HL-60/S4 (cell line): ENCODE results near the gene CEP83.
"Not testable (repeated sequence)": the region's sequence is repeated elsewhere in the genome, so short reads cannot be mapped to it uniquely, and the experiment has no call there.

Experiments used
- in situ Hi-C: fragments of 300-500 bp; cut with MboI; formaldehyde crosslinking; loops from 2 replicates; pipeline ENCODE4 v1.14.3; 2022; ENCODE audit warnings: low sequenced_read_pairs

The CEP83 gene

DNA sequence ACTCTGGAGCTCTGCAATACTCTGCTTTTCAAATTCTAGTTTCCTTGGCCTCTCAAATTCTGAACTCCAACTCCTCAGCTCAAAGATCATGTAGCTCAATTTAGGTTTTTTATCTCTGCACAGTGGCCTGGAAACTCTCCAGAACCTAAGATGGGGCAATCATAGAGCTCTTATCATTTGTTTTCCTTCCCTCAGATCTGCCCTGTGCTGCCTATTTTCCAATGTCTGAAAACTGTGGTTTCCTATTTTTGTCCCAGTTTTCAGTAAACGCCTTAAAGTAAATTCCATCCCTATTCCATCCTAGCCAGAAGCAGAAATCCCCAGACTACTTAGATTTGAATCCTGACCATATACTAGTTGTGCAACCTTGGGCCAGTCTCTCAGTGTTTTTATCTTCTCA is 73.2 kb downstream of the CEP83 start:
- in situ Hi-C loops, result no loop called here

- in situ Hi-C loops, result no loop called here
Observed at GRCh38 chr12:94384030-94384429, 75.6 kb downstream of the CEP83 start.

DNA sequence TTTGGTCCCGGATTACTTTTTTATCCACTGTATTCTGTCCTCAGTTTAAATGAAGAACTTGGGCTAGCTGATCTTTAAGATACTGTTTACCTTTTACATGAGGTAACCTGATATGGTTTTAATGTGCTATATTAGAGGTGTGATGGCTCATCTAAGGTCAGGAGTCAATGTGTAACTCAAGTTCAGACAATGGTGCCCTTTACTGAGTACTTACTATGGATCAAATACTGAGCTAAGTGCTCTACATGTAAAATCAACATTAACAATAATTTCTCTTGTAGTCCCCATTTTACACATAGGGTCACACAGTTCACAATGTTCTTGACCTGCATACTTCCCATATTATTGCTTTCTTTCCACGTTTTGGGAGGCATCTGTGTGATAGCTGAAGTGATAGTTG is 79.2 kb downstream of the CEP83 start:
- in situ Hi-C loops, result no loop called here

DNA sequence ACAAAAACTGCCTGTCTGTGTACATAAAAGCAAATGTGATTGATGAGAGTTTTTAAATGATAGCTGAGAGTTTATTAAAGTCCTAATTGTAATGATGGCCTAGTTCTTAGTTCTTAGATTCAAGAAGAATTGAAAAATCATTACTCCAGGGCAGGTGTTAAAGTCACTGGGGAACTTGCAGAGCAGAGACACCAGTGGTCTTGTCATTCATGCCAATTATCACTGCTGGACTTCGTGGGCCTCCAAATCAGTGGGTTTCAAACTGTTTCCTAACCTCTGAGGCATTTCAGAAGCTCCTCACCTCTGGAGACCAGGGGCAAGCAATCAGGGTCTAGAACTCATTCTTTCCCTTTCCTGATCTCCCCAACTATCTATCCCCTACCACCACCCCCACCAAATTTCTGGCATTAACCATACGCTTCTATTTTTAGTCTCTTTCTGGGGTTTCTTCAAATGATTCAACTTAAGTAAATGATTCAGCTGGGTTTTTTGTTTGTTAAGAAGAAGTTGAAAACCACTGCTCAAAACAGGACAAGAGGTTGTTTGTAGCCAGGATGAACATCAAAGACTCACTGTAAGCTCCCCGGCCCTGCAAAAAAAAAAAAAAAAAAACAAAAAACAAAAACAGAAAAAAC is 80.1 kb downstream of the CEP83 start:
- in situ Hi-C loops, result no loop called here

DNA sequence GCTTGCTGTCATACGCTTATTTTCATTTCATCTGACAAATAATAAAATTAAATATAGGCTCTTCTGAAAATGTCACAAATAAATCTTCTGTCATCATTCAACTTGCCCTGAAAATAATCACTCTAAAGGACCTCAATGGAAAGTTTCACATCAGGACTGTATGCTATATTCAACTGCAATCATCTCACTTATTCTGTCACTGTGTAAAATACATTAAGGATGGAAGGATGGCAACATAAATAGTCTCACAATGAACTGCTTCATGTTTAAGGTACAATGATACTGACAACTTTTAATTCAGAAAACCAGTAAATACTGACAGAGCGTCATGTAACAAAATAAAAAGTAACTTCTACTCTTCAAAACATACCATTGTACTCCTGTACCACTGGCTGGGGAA is 82.1 kb downstream of the CEP83 start:
- in situ Hi-C loops, result no loop called here

GRCh38 chr12:94374124-94374523 is 85.5 kb downstream of the CEP83 start:
- in situ Hi-C loops, result no loop called here

GRCh38 chr12:94372461-94372860 is 87.2 kb downstream of the CEP83 start:
- in situ Hi-C loops, result no loop called here

GRCh38 chr12:94362653-94363052 is 97.0 kb downstream of the CEP83 start:
- in situ Hi-C loops, result no loop called here

DNA sequence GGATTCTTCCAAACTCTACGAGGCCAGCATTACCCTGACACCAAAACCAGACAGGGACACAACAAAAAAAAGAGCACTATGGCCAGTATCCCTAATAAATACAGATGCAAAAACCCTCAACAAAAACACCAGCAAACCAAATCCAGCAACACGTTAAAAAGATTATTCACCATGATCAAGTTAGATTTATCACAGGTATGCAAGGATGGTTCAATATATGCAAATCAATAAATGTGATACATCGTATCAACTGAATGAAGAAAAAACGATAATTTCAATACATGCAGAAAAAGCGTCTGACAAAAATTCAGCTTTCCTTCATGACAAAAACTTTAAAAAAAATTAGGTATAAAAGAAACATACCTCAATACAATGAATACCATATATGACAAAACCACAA is 99.9 kb downstream of the CEP83 start:
- in situ Hi-C loops, result no loop called here

GRCh38 chr12:94353130-94353529 is 106.5 kb downstream of the CEP83 start:
- in situ Hi-C loops, result no loop called here

GRCh38 chr12:94340573-94340972 is 119.1 kb downstream of the CEP83 start:
- in situ Hi-C loops, result no loop called here

GRCh38 chr12:94338006-94338794 is 121.5 kb downstream of the CEP83 start:
- in situ Hi-C loops, result no loop called here

DNA sequence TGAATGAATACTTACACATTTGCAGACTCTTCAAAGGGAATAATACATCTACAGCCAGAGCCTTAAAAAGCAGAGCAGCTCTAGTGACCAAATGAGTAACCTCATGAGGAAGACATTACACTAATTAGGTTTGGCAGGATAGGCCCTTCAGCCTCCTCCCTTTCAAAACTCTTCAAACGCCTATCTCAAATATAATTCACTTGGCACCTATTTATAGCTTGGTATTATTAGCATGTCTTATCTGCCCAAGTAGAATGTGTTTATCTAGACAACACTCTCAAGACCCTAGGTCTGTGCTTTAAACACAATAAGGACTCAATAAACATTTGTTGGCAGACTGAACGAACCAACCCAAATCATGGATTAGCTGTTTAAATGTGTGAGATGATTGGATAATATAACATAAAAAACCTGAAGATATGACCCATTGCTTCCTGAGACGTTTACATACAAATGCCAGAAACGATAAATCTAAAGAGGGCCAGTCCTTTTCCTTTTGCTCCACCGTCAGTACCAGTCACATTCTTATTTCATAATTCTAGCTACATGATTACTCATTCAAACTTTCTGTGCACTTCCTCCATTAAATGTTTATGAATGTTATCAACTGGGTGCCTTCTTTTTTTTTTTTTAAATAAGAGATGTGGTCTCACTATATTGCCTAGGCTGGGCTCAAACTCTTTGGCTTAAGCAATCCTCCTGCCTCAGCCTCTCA is 123.3 kb downstream of the CEP83 start:
- in situ Hi-C loops, result no loop called here

DNA sequence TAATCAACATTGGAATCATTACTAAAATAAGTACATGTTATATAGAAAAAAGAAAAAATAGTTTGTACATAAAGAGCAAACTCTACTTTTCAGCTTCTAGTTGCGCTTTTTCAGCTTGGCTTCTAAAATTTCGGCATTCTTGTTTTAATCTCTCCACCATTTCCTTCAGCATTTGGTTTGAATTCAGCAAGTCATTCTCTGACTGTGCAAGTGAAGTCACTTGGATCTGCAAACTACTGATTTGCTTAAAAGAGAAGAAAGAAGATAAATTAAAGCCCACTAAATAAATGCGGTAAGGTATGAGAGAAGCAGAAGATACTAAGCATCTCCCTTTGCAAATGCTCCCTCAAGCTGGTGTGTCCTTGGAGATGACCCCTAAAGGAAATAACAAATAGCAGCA is 126.3 kb downstream of the CEP83 start:
- in situ Hi-C loops, result no loop called here

GRCh38 chr12:94329366-94329765 is 130.3 kb downstream of the CEP83 start:
- in situ Hi-C loops, result no loop called here

DNA sequence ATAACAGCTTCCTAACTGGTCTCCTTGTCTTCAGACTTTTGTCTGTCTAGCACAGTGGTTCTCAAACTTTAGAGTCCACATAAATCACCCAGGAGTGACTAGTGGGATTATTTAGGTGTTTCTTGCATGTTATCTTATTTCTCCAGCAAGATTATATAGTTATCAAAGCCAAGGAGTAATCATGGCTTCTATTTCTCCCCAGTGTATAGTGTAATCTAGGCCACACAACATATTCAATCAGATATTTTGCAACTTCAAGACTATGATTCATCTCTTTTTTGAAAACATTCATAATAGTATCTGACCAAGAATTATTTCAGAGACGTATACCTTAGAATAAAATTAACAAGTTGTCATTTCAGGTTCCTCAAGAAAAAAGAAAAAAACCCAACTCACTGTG is 131.9 kb downstream of the CEP83 start:
- in situ Hi-C loops, result no loop called here

DNA sequence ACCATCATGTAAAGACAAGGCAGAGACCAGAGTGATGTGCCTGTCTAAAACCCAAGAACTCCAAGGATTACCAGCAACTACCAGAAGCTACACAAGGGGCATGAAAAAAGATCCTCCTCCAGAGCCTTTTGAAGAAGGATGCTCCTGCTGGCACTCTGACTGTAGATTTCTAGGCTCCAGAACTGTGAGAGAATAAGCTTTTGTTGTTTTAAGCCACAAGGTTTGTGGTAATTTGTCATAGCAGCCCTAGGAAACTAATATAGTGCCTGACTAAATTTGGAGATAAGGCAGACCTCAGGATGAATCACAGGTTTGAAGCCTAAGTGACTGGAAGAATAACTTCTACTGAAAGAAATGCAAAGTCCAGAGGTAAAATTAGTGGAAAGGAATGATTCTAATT is 132.9 kb downstream of the CEP83 start:
- in situ Hi-C loops, result no loop called here

- in situ Hi-C loops, result no loop called here
Observed at GRCh38 chr12:94326234-94326633, 133.4 kb downstream of the CEP83 start.

- in situ Hi-C loops, result no loop called here
Observed at GRCh38 chr12:94322346-94322745, 137.3 kb downstream of the CEP83 start.

- in situ Hi-C loops, result no loop called here
Observed at GRCh38 chr12:94320109-94320508, 139.6 kb downstream of the CEP83 start.

DNA sequence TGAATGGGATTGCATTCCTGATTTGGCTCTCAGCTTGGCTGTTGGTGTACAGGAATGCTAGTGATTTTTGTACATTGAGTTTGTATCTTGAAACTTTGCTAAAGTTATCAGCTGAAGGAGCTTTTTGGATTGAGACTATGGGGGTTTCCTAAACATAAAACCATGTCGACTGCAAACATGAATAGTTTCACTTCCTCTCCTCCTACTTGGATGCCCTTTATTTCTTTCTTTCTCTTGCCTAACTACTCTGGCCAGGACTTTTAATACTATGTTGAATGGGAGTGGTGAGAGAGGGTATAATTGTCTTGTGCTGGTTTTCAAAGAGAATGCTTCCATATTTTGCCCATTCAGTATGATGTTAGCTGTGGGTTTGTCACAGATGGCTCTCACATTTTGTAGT is 141.5 kb downstream of the CEP83 start:
- in situ Hi-C loops, result no loop called here

- in situ Hi-C loops, result not testable (repeated sequence)
Observed at GRCh38 chr12:94316600-94316999, 143.1 kb downstream of the CEP83 start.
